Panc1 (cell line): Measurements from ENCODE around the gene GSTK1.

Source experiments
- POLR2AphosphoS5 ChIP-seq: IDR thresholded peaks from 2 replicates; pipeline ENCODE4 v1.6.1; 2012; ENCODE audit warnings: mild to moderate bottlenecking, low read depth, low read length, moderate library complexity
- SIN3A ChIP-seq: IDR thresholded peaks from 2 replicates; pipeline ENCODE4 v1.6.1; 2012; ENCODE audit warnings: low read depth, mild to moderate bottlenecking, low read length, moderate library complexity, borderline replicate concordance; ENCODE audit not compliant: insufficient read depth
- TCF7L2 ChIP-seq: IDR thresholded peaks from 2 replicates; pipeline ENCODE4 v1.6.1; 2011; ENCODE audit warnings: mild to moderate bottlenecking, low read depth, low read length, inconsistent platforms
- TF ChIP-seq, protein P1 (sequence below): fragments of 450-650 bp; IDR thresholded peaks from 2 replicates; pipeline ENCODE4 v1.5.1; 2017; ENCODE audit warnings: mild to moderate bottlenecking
- TF ChIP-seq, protein P2 (sequence below), 2 experiments: IDR thresholded peaks; 2 replicates each; pipeline ENCODE4 v1.6.1; 2011 to 2012; ENCODE audit warnings: low read depth in 2 of 2, control low read depth in 1 of 2, low read length in 1 of 2, mild to moderate bottlenecking in 1 of 2, moderate library complexity in 1 of 2; ENCODE audit not compliant: insufficient read depth in 1 of 2

DNA sequence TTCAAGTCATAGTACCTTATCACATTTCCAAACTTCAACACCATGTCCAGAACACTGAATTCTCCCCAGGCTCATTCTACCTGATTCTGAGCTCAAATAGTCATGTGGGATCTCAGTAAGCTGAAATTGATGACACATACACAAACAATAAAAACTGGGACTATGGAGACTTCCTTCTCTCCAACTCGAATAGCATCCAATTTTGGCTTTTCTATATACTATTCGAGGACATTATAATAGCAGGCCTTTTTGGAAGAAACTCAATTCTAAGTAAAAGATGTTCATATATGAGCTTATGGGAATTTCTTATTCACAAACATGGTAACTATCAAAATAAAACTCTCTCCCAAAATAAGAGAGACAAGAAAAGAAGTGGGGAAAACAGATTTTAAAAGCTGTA is 42.0 kb upstream of the GSTK1 start:
- TF ChIP-seq TCF7L2 (no peak), POLR2AphosphoS5 (no peak), SIN3A (no peak)
- TF ChIP-seq, protein P1, sequence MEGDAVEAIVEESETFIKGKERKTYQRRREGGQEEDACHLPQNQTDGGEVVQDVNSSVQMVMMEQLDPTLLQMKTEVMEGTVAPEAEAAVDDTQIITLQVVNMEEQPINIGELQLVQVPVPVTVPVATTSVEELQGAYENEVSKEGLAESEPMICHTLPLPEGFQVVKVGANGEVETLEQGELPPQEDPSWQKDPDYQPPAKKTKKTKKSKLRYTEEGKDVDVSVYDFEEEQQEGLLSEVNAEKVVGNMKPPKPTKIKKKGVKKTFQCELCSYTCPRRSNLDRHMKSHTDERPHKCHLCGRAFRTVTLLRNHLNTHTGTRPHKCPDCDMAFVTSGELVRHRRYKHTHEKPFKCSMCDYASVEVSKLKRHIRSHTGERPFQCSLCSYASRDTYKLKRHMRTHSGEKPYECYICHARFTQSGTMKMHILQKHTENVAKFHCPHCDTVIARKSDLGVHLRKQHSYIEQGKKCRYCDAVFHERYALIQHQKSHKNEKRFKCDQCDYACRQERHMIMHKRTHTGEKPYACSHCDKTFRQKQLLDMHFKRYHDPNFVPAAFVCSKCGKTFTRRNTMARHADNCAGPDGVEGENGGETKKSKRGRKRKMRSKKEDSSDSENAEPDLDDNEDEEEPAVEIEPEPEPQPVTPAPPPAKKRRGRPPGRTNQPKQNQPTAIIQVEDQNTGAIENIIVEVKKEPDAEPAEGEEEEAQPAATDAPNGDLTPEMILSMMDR: no peak
- TF ChIP-seq, protein P2, sequence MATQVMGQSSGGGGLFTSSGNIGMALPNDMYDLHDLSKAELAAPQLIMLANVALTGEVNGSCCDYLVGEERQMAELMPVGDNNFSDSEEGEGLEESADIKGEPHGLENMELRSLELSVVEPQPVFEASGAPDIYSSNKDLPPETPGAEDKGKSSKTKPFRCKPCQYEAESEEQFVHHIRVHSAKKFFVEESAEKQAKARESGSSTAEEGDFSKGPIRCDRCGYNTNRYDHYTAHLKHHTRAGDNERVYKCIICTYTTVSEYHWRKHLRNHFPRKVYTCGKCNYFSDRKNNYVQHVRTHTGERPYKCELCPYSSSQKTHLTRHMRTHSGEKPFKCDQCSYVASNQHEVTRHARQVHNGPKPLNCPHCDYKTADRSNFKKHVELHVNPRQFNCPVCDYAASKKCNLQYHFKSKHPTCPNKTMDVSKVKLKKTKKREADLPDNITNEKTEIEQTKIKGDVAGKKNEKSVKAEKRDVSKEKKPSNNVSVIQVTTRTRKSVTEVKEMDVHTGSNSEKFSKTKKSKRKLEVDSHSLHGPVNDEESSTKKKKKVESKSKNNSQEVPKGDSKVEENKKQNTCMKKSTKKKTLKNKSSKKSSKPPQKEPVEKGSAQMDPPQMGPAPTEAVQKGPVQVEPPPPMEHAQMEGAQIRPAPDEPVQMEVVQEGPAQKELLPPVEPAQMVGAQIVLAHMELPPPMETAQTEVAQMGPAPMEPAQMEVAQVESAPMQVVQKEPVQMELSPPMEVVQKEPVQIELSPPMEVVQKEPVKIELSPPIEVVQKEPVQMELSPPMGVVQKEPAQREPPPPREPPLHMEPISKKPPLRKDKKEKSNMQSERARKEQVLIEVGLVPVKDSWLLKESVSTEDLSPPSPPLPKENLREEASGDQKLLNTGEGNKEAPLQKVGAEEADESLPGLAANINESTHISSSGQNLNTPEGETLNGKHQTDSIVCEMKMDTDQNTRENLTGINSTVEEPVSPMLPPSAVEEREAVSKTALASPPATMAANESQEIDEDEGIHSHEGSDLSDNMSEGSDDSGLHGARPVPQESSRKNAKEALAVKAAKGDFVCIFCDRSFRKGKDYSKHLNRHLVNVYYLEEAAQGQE (IDR thresholded peaks at IDR 0.05; ENCODE audit: insufficient read depth in 1 of 2, low read depth in 2 of 2, low read length in 1 of 2): no peak
